HL-60/S4 treated with retinoic acid at 250 ng/mL for 4 days and 3 days (cell line): ENCODE data around the gene SLC35F1.

ENCODE experiments used
- in situ Hi-C: fragments of 300-500 bp; cut with MboI; formaldehyde crosslinking; loops from 2 replicates; pipeline ENCODE4 v1.7.0; 2022; ENCODE audit warnings: low sequenced_read_pairs

The SLC35F1 gene

DNA sequence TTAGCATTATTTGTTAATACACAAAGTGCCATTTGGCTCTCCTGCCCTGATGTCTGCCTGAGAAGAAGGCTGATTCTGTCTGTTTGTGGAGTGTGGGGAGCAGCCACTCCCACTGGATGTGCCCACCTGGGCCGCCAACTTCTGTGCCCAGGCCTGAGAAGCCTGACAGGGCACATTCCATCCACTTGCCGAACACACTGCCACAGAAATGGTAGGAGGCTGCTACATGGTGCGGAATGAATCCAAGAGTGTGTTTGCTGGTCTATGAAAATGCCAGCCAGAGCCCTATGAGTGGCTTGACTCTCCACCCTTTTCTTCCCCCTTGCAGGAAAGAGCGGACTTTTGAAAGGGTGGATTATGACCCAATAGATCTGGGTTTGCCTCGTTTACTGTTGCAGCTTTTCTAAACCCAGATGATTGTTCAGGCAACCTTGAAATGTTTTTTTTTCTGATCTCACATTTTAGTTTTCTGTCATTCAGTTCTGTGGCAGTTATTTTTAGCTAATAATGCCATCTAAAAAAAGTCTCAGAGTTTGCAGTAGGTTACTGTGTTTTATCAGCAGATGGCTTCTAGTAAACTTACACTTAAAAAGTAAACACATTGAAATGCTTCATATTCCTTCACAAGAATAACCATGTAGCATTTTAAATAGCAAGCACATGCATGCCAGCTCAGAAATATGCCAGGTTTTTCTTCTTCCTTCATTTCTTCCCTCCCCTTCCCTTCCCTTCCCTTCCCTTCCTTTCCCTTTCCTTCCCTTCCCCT lies 196.5 kb downstream of the SLC35F1 start:
- in situ Hi-C loops = no loop called here

DNA sequence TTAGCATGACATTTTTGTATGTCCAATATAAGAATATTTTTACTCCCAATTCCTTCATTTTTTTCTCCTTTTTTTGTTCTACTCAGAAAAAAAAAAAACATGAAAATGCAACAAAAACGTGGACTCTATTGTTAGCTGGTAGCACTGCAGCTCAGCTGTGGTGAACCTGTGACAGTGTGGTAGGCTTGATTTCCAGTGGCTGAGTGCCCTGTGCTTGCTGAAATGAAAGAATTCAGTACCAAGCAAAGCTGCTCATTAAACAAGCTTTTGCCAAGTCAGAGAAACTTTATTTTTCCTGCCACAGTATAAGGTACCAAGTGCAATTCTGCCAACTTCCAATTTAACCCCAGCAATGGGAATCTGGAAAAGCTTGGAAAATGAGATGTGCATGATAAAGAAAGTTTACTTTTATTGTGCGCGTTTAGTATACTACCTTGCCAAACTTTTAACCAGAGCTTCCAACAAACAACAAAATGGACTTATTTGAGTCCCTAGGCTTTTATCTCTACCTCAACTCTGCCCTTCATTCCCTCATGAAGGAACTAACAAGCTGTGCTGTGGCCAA lies 215.2 kb downstream of the SLC35F1 start:
- in situ Hi-C loops = no loop called here

DNA sequence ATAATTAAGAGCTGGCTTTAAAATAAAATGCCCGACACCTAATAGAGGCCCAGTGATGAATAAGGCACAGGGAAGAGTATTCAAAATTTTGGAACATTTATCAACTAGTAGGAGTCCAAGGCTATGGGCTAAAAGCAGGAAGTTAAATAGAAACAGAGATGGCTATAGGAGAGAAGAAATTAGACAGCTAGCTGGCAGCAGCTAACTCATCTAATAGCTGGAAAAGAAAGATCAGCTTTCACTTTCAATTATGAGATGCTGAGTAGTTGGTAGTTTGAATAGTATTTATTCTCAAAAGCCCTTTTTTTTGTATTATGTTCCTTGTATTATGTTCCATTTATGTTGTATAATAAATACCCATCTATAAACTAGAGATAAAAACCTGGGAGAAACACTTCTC lies 215.7 kb downstream of the SLC35F1 start:
- in situ Hi-C loops = no loop called here

DNA sequence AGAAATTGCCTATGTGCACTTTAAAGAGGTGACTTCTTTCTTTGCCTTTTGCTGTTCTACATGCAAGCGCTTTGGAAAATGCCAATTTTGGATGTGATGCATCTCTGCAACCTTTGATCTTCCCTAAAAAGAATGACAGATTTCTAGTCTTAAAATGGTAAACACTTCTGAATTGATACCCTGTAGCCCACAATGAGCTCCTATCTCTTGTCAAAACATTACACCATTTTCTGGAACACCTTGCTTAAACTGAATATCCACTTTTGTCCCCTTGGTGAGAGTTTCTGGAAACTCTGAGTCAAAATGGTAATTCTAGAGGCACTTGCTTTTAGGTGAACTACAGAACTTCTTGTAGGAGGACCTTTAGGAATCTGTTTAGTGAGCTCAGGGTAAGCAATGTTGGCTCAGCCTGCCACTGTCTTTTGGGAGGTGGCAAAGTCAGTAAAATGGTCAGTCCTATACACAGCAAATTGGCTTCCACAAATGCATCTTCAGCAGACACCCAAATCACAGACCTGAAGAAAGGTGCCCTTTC lies 216.5 kb downstream of the SLC35F1 start:
- in situ Hi-C loops = no loop called here

DNA sequence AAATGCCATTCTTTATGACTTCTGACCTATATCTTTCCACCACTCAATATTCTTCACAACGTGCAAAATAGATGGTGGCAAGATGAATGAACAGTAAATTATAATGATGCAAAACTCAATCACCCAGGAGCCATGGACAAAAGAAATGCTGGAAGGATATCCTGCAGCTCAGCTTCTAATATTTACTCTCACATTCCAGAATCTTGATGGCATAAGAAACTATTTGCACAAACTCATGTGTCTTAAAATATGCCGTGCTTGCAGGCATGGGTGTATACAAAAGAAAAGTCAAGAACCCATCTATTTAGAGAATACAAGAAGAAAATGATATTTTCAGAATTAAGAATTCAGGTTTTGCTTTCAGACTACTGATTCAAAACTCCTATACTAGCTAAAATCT lies 217.8 kb downstream of the SLC35F1 start:
- in situ Hi-C loops = no loop called here

DNA sequence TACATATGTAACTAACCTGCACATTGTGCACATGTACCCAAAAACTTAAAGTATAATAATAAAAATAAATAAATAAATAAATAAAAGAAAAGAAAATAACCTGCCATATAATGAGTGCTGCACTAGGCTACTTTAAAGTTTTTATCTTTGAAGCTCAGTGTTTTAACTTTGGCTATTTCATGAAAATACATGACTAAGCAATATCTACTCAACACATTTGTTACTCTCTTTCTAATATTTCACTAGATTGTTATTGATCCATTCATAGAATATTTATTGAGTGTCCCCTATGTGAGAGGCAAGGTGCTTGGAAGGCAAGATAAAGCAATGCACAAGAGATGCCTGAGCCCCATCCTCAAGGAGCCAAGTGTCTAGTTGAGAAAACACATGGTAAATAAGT lies 221.7 kb downstream of the SLC35F1 start:
- in situ Hi-C loops = no loop called here

DNA sequence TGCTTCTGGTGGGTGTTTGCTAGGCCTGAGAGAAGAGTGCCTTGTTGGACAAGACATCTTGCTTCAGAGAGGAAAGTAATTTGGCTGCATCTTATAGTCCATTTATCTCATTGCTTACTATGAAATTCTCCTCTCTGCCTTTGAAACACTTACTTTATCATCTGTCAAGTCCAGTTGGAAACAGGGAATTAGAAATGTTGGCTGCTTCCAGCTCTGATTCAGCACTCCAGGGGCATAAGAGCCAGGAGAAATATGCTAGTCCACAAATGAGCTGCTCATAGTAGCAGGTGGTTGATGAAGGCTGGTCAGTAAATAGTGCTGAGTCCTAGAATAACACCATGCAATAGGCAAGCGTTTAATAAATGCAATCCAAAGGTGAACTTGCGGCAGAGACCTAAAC lies 227.1 kb downstream of the SLC35F1 start:
- in situ Hi-C loops = no loop called here

DNA sequence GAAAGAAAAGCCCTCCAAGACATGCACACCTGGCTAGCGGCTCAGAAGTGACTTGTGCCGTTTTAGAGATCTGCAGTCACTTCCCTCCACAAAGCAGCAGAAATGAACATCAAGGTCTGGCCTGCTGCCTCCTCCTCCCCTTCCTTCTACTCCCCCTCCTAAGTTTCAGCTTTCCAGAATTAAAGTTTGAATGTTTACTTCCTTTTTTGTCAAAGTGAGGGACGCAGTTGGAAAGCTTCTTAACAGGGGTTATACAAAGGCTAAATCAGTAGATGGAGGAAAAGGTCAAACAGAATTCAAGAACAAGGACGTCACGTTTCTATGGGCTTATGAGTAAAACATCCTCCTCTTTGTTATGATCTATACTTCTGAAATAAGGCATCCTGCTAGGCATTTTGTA lies 227.7 kb downstream of the SLC35F1 start:
- in situ Hi-C loops = no loop called here

DNA sequence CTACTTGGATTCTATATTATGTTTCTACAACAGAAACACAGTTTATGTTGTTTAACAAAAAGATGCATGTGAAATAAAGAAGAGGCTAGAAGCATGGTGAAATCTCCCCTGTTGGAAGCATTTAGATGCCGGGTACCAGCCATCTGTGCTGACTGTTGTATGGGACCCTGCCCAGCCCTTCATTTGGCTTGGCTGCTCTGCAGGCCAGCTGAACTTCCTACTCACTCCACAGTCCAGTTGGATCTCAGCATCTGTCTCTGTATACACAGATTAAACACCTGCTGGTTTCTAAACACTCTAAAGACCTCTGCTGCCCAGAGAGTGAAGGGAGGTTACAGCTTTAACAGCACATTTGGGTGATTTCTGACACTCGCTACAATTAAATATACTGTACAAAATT lies 228.3 kb downstream of the SLC35F1 start:
- in situ Hi-C loops = no loop called here

DNA sequence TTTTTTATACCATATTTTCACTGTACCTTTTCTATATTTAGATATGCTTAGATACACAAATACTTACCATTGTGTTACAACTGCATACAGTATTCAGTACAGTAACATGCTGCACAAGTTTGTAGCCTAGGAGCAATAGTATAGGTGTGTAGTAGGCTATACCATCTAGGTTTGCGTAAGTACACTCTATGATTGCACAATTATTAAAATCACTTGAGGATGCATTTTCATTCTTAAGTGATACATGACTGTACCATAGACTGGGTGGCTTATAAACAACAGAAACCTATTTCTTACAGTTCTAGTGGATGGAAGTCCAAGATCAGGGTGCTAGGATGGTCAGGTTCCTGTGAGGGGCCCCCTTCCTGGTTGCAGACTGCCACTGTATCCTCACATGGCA lies 234.1 kb downstream of the SLC35F1 start:
- in situ Hi-C loops = no loop called here

DNA sequence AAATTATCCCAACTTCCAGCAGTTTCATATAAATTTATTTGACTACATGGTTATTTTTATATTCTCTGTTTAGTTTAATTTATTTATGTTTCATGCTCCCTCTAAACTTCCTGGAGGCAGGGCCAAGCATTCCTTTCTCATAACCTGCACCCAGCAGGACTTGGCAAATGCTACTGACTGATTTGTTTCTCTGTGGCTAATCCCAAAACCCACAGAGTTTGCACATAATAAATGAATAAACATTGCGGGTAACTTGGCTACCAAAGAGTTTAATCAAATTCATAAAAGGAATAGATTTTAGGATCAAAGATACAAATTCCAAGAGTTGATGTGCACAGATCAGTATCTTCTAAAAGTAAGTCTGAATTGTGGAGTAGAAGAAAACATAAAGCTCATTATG lies 239.5 kb downstream of the SLC35F1 start:
- in situ Hi-C loops = no loop called here

DNA sequence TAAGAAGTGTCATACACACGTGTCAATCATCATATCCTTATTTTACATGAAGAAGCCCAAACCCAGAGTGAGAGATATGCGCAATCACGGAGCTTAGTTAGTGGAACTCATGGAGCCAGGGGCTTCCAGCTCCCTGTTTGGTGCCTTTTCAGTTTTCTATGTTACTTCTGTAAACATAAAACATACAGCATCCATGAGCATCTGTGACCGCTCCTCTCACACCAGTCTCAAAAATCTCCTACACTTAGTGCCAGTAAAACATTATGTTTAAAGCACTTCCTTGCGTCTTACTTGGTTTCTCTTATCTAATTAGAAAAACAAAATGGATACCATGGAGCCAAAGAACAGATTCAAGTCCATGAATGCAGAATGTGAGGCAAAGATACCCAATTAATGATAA lies 240.4 kb downstream of the SLC35F1 start:
- in situ Hi-C loops = no loop called here

DNA sequence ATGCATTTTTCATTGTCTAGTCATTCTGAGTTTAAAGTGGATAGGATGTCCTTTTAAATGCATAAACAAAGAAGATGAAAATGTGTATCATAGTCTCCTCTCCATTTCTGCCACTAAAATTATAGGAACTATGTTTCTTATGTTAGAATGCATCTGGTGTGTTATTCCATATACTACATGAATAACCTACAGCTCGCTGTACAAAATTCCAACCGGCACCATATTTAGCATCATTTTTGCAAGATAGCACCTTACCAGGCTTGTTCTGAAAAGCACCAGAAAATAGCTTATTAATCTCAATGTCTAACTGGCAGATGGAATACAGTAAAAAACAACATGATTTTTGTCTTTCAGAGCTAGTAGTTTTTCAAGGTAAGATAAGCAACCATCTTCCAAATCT lies 241.5 kb downstream of the SLC35F1 start:
- in situ Hi-C loops = no loop called here

DNA sequence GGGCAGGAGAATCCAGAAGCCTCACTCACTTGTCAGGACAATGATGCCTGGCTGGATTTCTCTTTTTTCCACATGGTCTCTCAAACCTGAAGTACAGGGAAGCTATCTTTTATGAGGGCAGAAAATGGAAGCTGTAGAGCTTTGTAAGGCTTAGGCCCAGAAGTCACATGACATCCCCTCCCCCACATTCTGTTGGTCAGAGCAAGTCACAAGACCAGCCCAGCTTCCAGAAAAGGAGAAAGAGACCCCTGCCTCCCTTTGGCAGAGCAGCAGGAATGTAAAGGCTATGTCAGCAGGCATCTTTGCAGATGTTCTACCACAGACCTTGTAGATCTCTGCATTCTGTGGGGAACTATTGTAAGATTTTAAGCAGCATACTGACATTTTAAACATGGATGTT lies 245.5 kb downstream of the SLC35F1 start:
- in situ Hi-C loops = no loop called here

DNA sequence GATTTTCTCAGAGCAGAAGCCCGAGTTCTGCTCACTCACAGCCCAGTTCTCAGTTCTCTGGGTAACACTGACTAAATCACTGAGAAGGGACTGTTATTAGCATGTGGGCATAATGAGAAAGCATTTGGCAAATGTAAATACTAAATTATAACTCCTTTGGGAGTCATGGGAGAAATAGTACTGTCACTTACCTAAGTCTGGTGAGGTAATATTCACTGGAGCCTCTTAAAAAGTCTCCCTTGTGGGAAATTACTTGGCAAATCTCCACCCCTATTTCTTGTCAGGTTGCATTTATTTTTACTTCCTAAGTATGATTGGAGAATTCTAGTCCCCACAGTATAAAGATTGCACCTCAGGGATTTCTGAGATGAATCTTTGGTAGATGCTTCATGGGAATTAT lies 254.3 kb downstream of the SLC35F1 start:
- in situ Hi-C loops = no loop called here

DNA sequence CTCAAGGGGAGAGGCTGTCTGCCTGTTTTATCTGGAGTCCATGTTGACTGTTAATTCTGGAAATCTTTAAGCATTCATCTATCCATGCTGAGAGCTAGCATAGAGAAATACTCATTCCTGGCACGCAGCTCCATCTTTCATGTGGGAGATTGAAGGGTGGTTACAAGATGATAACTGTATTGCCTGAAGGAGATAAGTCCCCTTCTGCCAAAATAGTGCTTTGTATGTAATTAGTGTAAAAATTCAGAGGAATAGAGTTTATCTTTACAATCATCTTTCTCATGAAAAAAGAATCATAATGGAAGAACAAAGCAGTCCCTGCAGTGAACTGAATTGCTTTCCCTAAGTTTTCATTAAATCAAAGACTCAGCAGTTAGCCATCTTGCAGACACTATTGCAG lies 256.5 kb downstream of the SLC35F1 start:
- in situ Hi-C loops = no loop called here

DNA sequence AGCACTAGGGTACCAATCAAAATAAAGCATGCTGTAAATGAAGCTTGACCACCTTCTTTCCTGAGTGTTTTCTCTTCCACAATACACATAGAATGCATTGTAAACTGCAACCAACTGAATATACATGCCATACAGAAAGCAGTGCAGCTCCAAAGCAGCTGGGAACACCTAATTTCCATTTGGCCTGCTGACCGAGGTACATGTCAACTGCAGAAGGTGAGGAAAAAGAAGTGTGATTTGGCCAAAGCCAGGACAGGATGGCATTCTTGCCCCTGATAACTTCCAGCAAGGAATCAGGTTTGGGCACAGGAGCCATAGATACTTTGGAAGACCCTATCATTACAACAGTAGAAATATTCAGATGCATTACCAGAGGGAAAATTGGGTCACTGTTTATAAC lies 258.4 kb downstream of the SLC35F1 start:
- in situ Hi-C loops = no loop called here

DNA sequence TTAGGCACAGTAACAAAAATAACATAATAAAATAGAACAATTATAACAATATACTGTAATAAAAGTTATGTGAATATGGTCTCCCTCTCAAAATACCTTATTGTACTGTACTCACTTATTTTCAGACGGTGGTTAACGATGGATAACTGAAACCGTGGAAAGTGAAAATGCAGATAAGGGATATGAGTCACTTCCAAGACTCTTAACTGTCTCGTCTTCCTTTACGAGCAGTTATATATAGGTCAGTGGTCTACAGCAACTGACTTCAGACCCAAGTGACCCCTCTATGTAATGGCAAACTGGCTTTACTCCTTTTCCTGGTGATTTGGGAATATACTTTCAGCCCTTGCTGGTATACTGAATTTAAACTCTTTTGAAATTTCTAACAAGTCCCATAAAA lies 261.4 kb downstream of the SLC35F1 start:
- in situ Hi-C loops = no loop called here

DNA sequence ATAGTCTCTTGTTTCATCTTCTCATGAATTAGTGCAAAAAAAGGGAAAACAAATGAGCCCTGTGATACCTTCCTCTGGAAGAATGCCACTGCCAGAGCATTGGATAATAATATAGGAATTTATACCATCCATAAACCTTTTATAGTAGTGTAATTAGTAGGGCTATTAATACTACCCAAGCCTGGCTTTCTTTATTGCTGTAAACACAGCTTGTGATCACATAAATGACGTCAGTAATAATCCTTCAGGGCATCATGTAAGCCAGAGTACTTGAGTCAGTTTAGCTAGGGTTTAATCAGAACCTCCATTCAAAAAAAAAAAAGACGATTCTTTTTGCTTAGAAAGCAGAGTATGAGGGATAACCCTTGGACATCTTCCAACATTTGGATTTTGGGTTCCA lies 264.8 kb downstream of the SLC35F1 start:
- in situ Hi-C loops = no loop called here

DNA sequence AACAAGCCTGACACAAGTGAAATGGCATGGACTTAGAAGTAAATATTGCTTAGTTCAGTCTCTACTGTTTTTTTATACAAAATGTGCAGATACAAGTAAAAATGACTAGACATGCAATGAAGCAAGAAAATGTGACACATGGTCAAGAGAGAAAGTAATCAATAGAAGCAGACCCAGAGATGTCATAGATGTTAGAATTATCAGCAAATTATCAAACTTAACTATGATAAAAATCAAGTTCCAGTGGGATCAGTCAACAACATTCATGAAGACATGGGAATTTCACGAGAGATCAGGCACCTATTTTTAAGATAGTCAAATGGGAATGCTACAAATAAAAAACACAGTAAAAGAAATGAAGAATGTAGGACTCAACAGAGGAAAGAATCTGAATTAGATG lies 267.0 kb downstream of the SLC35F1 start:
- in situ Hi-C loops = no loop called here

DNA sequence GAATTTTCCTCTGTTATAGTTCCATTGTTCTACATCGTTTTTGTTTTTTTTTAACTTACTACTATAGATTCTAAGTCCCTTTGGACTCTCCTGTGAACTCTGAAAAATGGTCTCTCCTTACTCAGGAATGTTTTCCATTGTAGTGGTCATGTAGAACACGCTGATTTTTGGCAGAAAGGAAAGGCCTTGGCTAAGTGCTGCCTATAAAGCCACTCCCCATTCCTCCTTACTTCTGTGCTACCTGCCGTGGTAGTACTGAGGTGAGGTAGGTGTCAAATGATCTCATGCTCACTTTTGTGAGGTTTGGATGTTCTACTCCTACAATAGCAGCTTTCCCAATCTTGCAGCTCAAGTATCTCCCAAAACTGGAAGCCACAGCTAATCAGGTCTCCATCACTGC lies 270.7 kb downstream of the SLC35F1 start:
- in situ Hi-C loops = no loop called here

DNA sequence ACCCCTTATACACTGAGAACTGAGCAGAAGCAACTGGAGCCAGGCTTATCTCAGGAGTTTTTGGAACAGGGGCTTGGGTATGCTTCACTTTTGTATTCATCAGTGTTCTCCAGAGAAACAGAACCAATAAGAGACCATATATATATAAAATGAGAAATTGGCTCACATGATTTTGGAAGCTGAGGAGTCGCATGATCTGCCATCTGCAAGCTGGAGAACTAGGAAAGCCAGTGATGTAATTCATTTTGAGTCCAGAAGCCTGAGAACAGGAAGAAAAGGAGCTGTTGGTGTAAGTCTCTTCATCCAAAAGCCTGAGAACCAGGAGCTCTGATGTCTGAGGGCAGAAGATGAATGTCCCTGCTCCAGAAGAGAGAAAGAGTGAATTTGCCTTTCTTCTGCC lies 272.0 kb downstream of the SLC35F1 start:
- in situ Hi-C loops = no loop called here
